Sciatic nerve (tissue), 2 donors: ENCODE data around the gene ELOVL7. TPM values are rescaled to one million over a fixed set of nuclear protein-coding genes. Genes with fewer than 3 reads are reported as not detected.
"Not testable (repeated sequence)": the region's sequence is repeated elsewhere in the genome, so short reads cannot be mapped to it uniquely, and the experiment has no call there.

ENCODE experiments used
- ATAC-seq: fragments of 200-7000 bp; cut with Tn5 transposase; one replicate; pipeline ENCODE4 v1.9.1; 2020; ENCODE audit warnings: mild to moderate bottlenecking, moderate library complexity
- DNase-seq: peaks from one replicate; pipeline ENCODE4 v3.0.0-alpha.2; 2020; ENCODE audit warnings: low spot score
- intact Hi-C: fragments of 100-400 bp; cut with DNase I; formaldehyde crosslinking; loops from one replicate; pipeline ENCODE4 v1.14.2; 2022
- total RNA-seq: library from RNA; stranded (reverse); fragmentation: NEBNext Ultra II Directional; extraction: Animal tissue kit (Norgen Biotek cat#: 25700); gene quantifications from one replicate; pipeline ENCODE4 v1.2.1, GENCODE V29; 2021
- donor health status: DM: no; HTN: no; CAD: no.
- donor health status: DM: no; HTN: no; CAD: no.

Gene ELOVL7
- total RNA-seq, 1 donor from 2014 or later = 32.1 TPM

GRCh38 chr5:60835554-60835953, 8.5 kb downstream of the ELOVL7 start:
- DNase-seq = no peak
- ATAC-seq = no peak
- intact Hi-C loops = no loop called here

- ATAC-seq (no peak), DNase-seq (no peak)
- intact Hi-C loops = no loop called here
Observed at GRCh38 chr5:60833520-60833919, 10.5 kb downstream of the ELOVL7 start.

GRCh38 chr5:60830581-60831127, 13.4 kb downstream of the ELOVL7 start:
- ATAC-seq (no peak), DNase-seq (no peak)
- intact Hi-C loops = no loop called here

GRCh38 chr5:60829490-60830266, 14.4 kb downstream of the ELOVL7 start:
- intact Hi-C loops = no loop called here
- ATAC-seq = no peak
- DNase-seq = no peak

- intact Hi-C loops = no loop called here
- DNase-seq (no peak), ATAC-seq (no peak)
Observed at GRCh38 chr5:60827201-60827600, 16.9 kb downstream of the ELOVL7 start.

GRCh38 chr5:60826653-60827052, 17.4 kb downstream of the ELOVL7 start:
- intact Hi-C loops = no loop called here
- ATAC-seq (no peak), DNase-seq (no peak)

- DNase-seq (no peak), ATAC-seq (no peak)
- intact Hi-C loops = no loop called here
Observed at GRCh38 chr5:60823574-60823973, 20.5 kb downstream of the ELOVL7 start.

- intact Hi-C loops = no loop called here
- DNase-seq (no peak), ATAC-seq (no peak)
Observed at GRCh38 chr5:60822285-60822556, 21.8 kb downstream of the ELOVL7 start.

- ATAC-seq = no peak
- intact Hi-C loops = no loop called here
- no peak for DNase-seq
Observed at GRCh38 chr5:60821488-60822284, 22.4 kb downstream of the ELOVL7 start.

- intact Hi-C loops = no loop called here
- ATAC-seq (no peak), DNase-seq (no peak)
Observed at GRCh38 chr5:60820593-60821487, 23.2 kb downstream of the ELOVL7 start.

- ATAC-seq, DNase-seq, intact Hi-C loops: not testable (repeated sequence)
Observed at GRCh38 chr5:60816138-60816537, 27.9 kb downstream of the ELOVL7 start.

GRCh38 chr5:60814498-60814897, 29.6 kb downstream of the ELOVL7 start:
- no peak for ATAC-seq
- no peak for DNase-seq
- intact Hi-C loops = no loop called here

GRCh38 chr5:60812426-60812825, 31.6 kb downstream of the ELOVL7 start:
- no peak for DNase-seq
- intact Hi-C loops = no loop called here
- ATAC-seq = no peak

GRCh38 chr5:60811105-60811504, 33.0 kb downstream of the ELOVL7 start:
- intact Hi-C loops = no loop called here
- no peak for DNase-seq
- no peak for ATAC-seq

- intact Hi-C loops = no loop called here
- ATAC-seq (no peak), DNase-seq (no peak)
Observed at GRCh38 chr5:60810438-60811085, 33.5 kb downstream of the ELOVL7 start.

- intact Hi-C loops = no loop called here
- DNase-seq = no peak
- ATAC-seq = no peak
Observed at GRCh38 chr5:60809891-60810425, 34.1 kb downstream of the ELOVL7 start.

GRCh38 chr5:60806591-60807243, 37.4 kb downstream of the ELOVL7 start:
- intact Hi-C loops = no loop called here
- ATAC-seq = no peak
- no peak for DNase-seq

- no peak for ATAC-seq
- no peak for DNase-seq
- intact Hi-C loops = no loop called here
Observed at GRCh38 chr5:60805463-60805862, 38.6 kb downstream of the ELOVL7 start.
